ENCODE data around the gene RASAL2.

Gene RASAL2

GRCh38 chr1:178374016-178374415, 280.1 kb downstream of the RASAL2 start:
- Histone ChIP-seq H3K27ac (ENCODE audit: low read length) (no peak overlapping the region), H3K4me1 (ENCODE audit: low read length) (peaks cover 13% of the 10 kb centered on the region), H3K9ac (ENCODE audit: low read length) (no peak overlapping the region), H3K36me3 (replicated peaks; ENCODE audit: low read depth, low read length) (no peaks in the 10 kb centered on the region), H2AFZ (ENCODE audit: low read depth, low read length) (no peak overlapping the region), H4K20me1 (ENCODE audit: insufficient read depth, low read length) (no peaks in the 10 kb centered on the region), H3K79me2 (ENCODE audit: low read length) (no peaks in the 10 kb centered on the region), H3K4me3 (ENCODE audit: low read length) (no peak overlapping the region), H3K4me2 (ENCODE audit: low read length) (no peak overlapping the region), H3K9me3 (ENCODE audit: insufficient read depth, low read length) (no peaks in the 10 kb centered on the region), H3K27me3 (ENCODE audit: low read depth, low read length) (peaks cover 17% of the 10 kb centered on the region)
- TF ChIP-seq EZH2phosphoT487 (IDR thresholded peaks at IDR 0.05; ENCODE audit: low read depth) (no peak), CTCF (IDR thresholded peaks at IDR 0.05; ENCODE audit: low read depth, low read length) (no peak)

- Histone ChIP-seq H3K4me3 (ENCODE audit: low read length) (no peak overlapping the region), H3K36me3 (replicated peaks; ENCODE audit: low read depth, low read length) (no peaks in the 10 kb centered on the region), H3K4me2 (ENCODE audit: low read length) (no peak overlapping the region), H3K27ac (ENCODE audit: low read length) (no peak overlapping the region), H3K9ac (ENCODE audit: low read length) (no peak overlapping the region), H4K20me1 (ENCODE audit: insufficient read depth, low read length) (no peaks in the 10 kb centered on the region), H3K9me3 (ENCODE audit: insufficient read depth, low read length) (no peaks in the 10 kb centered on the region), H3K79me2 (ENCODE audit: low read length) (no peaks in the 10 kb centered on the region), H3K4me1 (ENCODE audit: low read length) (peaks cover 13% of the 10 kb centered on the region), H3K27me3 (ENCODE audit: low read depth, low read length) (peaks cover 17% of the 10 kb centered on the region), H2AFZ (ENCODE audit: low read depth, low read length) (no peak overlapping the region)
- TF ChIP-seq EZH2phosphoT487 (IDR thresholded peaks at IDR 0.05; ENCODE audit: low read depth) (no peak), CTCF (IDR thresholded peaks at IDR 0.05; ENCODE audit: low read depth, low read length) (no peak)
These were observed 282.1 kb downstream of the RASAL2 start for GRCh38 chr1:178376008-178376407.

GRCh38 chr1:178379807-178380206, 285.9 kb downstream of the RASAL2 start:
- Histone ChIP-seq H3K4me3 (ENCODE audit: low read length) (no peak overlapping the region), H3K9me3 (ENCODE audit: insufficient read depth, low read length) (no peaks in the 10 kb centered on the region), H3K79me2 (ENCODE audit: low read length) (no peaks in the 10 kb centered on the region), H3K4me1 (ENCODE audit: low read length) (no peaks in the 10 kb centered on the region), H3K27ac (ENCODE audit: low read length) (no peak overlapping the region), H2AFZ (ENCODE audit: low read depth, low read length) (no peak overlapping the region), H4K20me1 (ENCODE audit: insufficient read depth, low read length) (no peaks in the 10 kb centered on the region), H3K9ac (ENCODE audit: low read length) (no peak overlapping the region), H3K4me2 (ENCODE audit: low read length) (no peak overlapping the region), H3K27me3 (ENCODE audit: low read depth, low read length) (0 out of 2 replicates have a peak, but pooled peaks cover 3% of the 10 kb centered on the region), H3K36me3 (replicated peaks; ENCODE audit: low read depth, low read length) (no peaks in the 10 kb centered on the region)
- no peak for TF ChIP-seq EZH2phosphoT487 (IDR thresholded peaks at IDR 0.05; ENCODE audit: low read depth)
- peak; percentile 29; the same call in 1 of the 2 replicates for TF ChIP-seq CTCF (IDR thresholded peaks at IDR 0.05; ENCODE audit: low read depth, low read length)

- H3K4me3 ChIP-seq (ENCODE audit: low read length), result no peak overlapping the region
- TF ChIP-seq CTCF (IDR thresholded peaks at IDR 0.05; ENCODE audit: low read depth, low read length) (no peak), EZH2phosphoT487 (IDR thresholded peaks at IDR 0.05; ENCODE audit: low read depth) (no peak)
- H2AFZ ChIP-seq (ENCODE audit: low read depth, low read length), result no peak overlapping the region
- H3K4me2 ChIP-seq (ENCODE audit: low read length), result no peak overlapping the region
- no peaks in the 10 kb centered on the region for H3K9me3 ChIP-seq (ENCODE audit: insufficient read depth, low read length)
- H3K9ac ChIP-seq (ENCODE audit: low read length), result no peak overlapping the region
- H4K20me1 ChIP-seq (ENCODE audit: insufficient read depth, low read length), result no peaks in the 10 kb centered on the region
- no peaks in the 10 kb centered on the region for H3K4me1 ChIP-seq (ENCODE audit: low read length)
- H3K79me2 ChIP-seq (ENCODE audit: low read length), result no peaks in the 10 kb centered on the region
- no peaks in the 10 kb centered on the region for H3K27me3 ChIP-seq (ENCODE audit: low read depth, low read length)
- no peaks in the 10 kb centered on the region for H3K36me3 ChIP-seq (replicated peaks; ENCODE audit: low read depth, low read length)
- H3K27ac ChIP-seq (ENCODE audit: low read length), result no peak overlapping the region
These were observed 288.5 kb downstream of the RASAL2 start for GRCh38 chr1:178382372-178382771.
